Muscle of arm (tissue), 14 donors: ENCODE data around the gene ACADVL. TPM values are rescaled to one million over a fixed set of nuclear protein-coding genes. Genes with fewer than 3 reads are reported as not detected.
"Not testable (repeated sequence)": the region's sequence is repeated elsewhere in the genome, so short reads cannot be mapped to it uniquely, and the experiment has no call there.

Source experiments
- DNase-seq: peaks from one replicate; pipeline ENCODE4 v3.0.0-alpha.2; 2013
- long read RNA-seq, 11 donors: transcript quantifications; one replicate each; lab custom pipeline, GENCODE V29; 2026
- polyA plus RNA-seq, 12 donors: library from polyadenylated mRNA; unstranded; fragments of 120-200 nt; gene quantifications; one replicate each; pipeline ENCODE4 v1.2.1, GENCODE V29; 2013; ENCODE audit not compliant: insufficient read length in 12 of 12

The ACADVL gene
- polyA plus RNA-seq, result 100 to 1,000 TPM in 11 of 12 donors, not detected in 1; 217 to 359 (median 236) TPM
- long read RNA-seq, donor 1, transcript ACADVL-203 (20 exons, 2,323 nt), result major isoform, 29 of 82 reads
- long read RNA-seq, donor 1, transcript ACADVL-215 (5 exons, 709 nt), result minor isoform, 7 of 82 reads
- long read RNA-seq, donor 1, transcript ACADVL-209 (2 exons, 562 nt), result minor isoform, 8 of 82 reads
- long read RNA-seq, donor 1, transcript ACADVL-214 (1 exons, 1,732 nt), result minor isoform, 11 of 82 reads
- long read RNA-seq, donor 1, partial matches to known transcripts, result 17 of 82 reads
- long read RNA-seq, donor 1, other reads (novel, unspliced or antisense), result 0 of 82 reads
- long read RNA-seq, donor 2, transcript ACADVL-214 (1 exons, 1,732 nt), result minor isoform, 9 of 825 reads
- long read RNA-seq, donor 2, transcript ACADVL-206 (8 exons, 1,212 nt), result minor isoform, 5 of 825 reads
- long read RNA-seq, donor 2, transcript ACADVL-203 (20 exons, 2,323 nt), result major isoform, 21 of 825 reads
- long read RNA-seq, donor 2, partial matches to known transcripts, result 736 of 825 reads
- long read RNA-seq, donor 2, other reads (novel, unspliced or antisense), result 45 of 825 reads
- long read RNA-seq, donor 3, transcript ACADVL-203 (20 exons, 2,323 nt), result major isoform, 7 of 20 reads
- long read RNA-seq, donor 3, partial matches to known transcripts, result 5 of 20 reads
- long read RNA-seq, donor 3, other reads (novel, unspliced or antisense), result 0 of 20 reads
- long read RNA-seq, donor 4, transcript ACADVL-203 (20 exons, 2,323 nt), result major isoform, 8 of 17 reads
- long read RNA-seq, donor 4, partial matches to known transcripts, result 0 of 17 reads
- long read RNA-seq, donor 4, other reads (novel, unspliced or antisense), result 0 of 17 reads
- long read RNA-seq, donor 5, transcript ACADVL-203 (20 exons, 2,323 nt), result major isoform, 39 of 1,103 reads
- long read RNA-seq, donor 5, transcript ACADVL-214 (1 exons, 1,732 nt), result minor isoform, 7 of 1,103 reads
- long read RNA-seq, donor 5, transcript ACADVL-215 (5 exons, 709 nt), result minor isoform, 5 of 1,103 reads
- long read RNA-seq, donor 5, transcript ACADVL-206 (8 exons, 1,212 nt), result minor isoform, 11 of 1,103 reads
- long read RNA-seq, donor 5, partial matches to known transcripts, result 965 of 1,103 reads
- long read RNA-seq, donor 5, other reads (novel, unspliced or antisense), result 66 of 1,103 reads
- long read RNA-seq, donor 6, transcript ACADVL-214 (1 exons, 1,732 nt), result minor isoform, 5 of 31 reads
- long read RNA-seq, donor 6, transcript ACADVL-203 (20 exons, 2,323 nt), result major isoform, 7 of 31 reads
- long read RNA-seq, donor 6, partial matches to known transcripts, result 11 of 31 reads
- long read RNA-seq, donor 6, other reads (novel, unspliced or antisense), result 0 of 31 reads
- long read RNA-seq, donor 7, partial matches to known transcripts, result 5 of 19 reads
- long read RNA-seq, donor 7, other reads (novel, unspliced or antisense), result 0 of 19 reads
- long read RNA-seq, donor 8, transcript ACADVL-214 (1 exons, 1,732 nt), result minor isoform, 5 of 300 reads
- long read RNA-seq, donor 8, transcript ACADVL-203 (20 exons, 2,323 nt), result major isoform, 18 of 300 reads
- long read RNA-seq, donor 8, transcript ACADVL-206 (8 exons, 1,212 nt), result minor isoform, 8 of 300 reads
- long read RNA-seq, donor 8, partial matches to known transcripts, result 240 of 300 reads
- long read RNA-seq, donor 8, other reads (novel, unspliced or antisense), result 17 of 300 reads
- long read RNA-seq, donor 9, transcript ACADVL-206 (8 exons, 1,212 nt), result major isoform, 5 of 17 reads
- long read RNA-seq, donor 9, partial matches to known transcripts, result 0 of 17 reads
- long read RNA-seq, donor 9, other reads (novel, unspliced or antisense), result 0 of 17 reads
- long read RNA-seq, donor 10, transcript ACADVL-203 (20 exons, 2,323 nt), result major isoform, 9 of 194 reads
- long read RNA-seq, donor 10, partial matches to known transcripts, result 74 of 194 reads
- long read RNA-seq, donor 10, other reads (novel, unspliced or antisense), result 100 of 194 reads
- long read RNA-seq, donor 11, transcript ACADVL-203 (20 exons, 2,323 nt), result major isoform, 17 of 579 reads
- long read RNA-seq, donor 11, transcript ACADVL-215 (5 exons, 709 nt), result minor isoform, 5 of 579 reads
- long read RNA-seq, donor 11, partial matches to known transcripts, result 538 of 579 reads
- long read RNA-seq, donor 11, other reads (novel, unspliced or antisense), result 9 of 579 reads

DNA sequence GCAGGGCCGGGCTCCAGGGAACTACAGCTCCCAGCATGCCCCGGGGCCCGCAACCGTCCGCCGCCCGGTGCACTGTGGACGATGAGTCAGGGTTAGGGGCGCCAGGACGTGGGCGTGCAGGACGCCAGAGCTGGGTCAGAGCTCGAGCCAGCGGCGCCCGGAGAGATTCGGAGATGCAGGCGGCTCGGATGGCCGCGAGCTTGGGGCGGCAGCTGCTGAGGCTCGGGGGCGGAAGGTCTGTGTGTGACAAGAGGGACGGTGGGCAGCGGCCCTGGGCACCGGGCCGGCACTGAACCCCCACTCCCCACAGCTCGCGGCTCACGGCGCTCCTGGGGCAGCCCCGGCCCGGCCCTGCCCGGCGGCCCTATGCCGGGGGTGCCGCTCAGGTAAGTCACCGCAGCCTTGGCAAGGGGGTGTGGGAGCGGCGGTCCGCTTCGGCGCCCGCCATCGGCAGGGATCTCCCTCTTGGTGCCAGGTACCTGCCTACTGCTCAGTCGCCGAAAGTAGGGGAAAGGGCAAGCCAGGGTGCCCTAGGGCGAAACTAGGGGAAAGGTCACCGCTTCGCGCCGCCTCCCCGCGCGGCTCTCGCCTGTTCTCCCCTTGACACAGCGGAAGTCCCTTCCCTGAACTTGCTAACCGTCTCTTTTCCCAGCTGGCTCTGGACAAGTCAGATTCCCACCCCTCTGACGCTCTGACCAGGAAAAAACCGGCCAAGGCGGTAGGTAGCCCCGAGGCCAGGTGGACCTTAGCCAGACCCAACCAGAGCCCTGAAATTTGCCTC is at the start of gene ACADVL, which contains the start of gene DLG4:
Gene ACADVL, plus strand, starts transcription at position 127 of the 781 bp plus-strand sequence. Its CDS starts 47 bp downstream, at position 174.
Gene DLG4, minus strand, starts transcription at position 25 of the 781 bp plus-strand sequence.
- peak; percentile 92 for DNase-seq

GRCh38 chr17:7172522-7173191 is 47.1 kb upstream of the ACADVL start:
- DNase-seq, result not testable (repeated sequence)

DNA sequence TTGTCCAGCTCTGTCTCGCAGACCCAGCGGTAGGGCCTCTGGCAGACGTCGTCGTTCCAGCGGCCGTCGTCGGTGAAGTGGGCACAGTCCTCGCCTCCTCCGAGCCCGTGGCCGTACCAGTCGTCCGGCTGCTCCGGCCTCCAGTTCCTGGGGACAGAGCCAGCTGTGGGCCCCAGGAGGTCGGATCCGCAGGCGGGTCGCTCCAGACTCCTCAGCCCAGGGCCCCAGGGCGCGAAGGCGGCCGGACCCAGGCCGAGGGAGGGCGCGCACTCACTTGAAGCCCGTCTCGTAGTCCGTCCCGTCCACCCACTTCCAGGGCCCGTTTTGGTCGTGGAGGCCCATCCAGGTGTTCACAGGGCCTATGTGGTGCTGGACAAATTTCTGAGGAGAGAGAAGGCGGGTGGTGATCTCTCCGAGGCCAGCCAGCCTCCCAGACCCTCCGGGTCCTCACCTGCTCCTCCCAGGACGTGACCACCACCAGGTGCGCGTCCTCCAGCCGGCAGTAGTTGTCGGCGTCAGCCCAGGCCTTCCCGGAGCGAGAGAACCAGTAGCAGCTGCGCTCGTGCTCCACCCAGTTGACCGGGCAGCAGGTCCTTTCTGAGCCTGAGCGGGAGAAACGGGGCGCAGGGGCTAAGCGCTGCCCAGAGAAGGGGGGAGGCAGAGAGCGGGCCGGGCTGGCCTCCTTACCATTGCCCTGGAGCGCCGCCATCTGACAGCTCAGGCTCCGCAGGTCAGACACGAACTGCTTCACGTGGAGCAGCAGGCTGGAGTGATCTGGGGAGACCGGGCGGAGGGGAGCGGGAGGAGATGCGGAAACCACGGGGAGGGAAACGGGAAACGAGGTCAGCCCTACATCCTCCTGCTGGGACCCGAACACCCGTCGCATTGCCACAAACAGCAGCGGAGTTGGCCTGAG is 45.8 kb upstream of the ACADVL start:
- DNase-seq, result peak; percentile 40

DNA sequence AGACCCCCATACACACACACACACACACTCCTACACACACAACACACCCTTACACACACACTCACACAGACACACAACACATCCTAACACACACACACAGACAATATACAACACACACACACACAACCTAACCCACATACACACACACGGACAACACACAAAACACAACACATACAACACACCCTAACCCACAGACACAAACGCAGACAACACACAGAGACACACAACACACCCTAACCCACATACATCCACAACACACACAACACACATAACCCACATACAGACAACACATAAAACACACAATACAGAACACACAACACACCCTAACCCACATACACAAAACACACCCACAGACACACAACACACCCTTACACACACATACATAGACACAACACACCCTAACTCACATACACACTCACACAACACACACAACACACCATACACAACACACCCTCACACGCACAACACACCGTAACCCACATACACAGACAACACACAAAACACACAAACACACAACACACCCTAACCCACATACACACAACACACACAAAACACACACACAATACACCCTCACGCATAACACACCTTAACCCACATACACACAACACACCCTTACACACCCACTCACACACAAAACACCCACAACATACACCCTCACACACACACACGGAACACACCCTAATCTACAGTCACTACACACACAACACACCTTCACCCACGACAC is 45.0 kb upstream of the ACADVL start:
- DNase-seq, result no peak

- no peak for DNase-seq
These were observed 44.4 kb upstream of the ACADVL start for GRCh38 chr17:7175330-7175733.

GRCh38 chr17:7176107-7176840 is 43.5 kb upstream of the ACADVL start:
- no peak for DNase-seq

GRCh38 chr17:7176841-7177190 is 42.9 kb upstream of the ACADVL start:
- DNase-seq, result no peak

DNA sequence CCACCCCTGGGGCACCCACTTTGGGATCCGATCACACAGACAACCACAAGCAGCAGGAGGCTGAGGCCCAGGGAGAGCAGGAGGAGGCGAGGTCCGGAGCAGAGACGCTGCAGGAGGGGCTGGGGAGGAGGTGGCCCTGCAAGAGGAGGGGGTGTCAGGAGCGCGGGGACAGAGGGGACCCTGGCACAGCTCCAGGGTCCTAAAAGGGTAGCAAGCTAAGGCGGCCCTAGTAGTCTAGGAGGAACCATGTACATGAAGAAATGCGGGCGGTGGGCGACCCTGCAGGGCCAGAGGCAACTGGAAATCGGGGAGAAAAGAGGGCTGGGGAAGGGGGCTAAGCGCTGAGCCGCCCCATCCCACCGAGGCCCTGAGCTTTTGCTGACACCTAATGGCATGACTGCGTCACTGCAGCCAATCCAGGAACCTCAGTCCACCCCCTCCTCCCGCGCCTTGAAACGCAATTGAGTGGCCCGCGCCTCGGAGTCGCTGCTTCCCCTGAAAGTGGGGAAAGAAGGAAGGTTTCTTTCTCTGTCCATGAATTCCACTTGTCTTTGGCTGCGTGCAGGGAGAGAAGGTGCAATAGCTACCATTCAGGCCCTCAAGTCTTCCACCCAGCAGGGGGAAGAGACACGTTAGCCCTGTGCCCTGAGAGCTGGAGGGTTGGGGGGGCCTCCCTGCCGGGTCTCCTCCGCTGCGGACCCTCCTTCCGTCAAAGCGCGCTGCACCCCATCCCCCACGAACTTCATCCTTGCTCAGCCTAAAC is 42.4 kb upstream of the ACADVL start:
- peak; percentile 77 for DNase-seq

DNA sequence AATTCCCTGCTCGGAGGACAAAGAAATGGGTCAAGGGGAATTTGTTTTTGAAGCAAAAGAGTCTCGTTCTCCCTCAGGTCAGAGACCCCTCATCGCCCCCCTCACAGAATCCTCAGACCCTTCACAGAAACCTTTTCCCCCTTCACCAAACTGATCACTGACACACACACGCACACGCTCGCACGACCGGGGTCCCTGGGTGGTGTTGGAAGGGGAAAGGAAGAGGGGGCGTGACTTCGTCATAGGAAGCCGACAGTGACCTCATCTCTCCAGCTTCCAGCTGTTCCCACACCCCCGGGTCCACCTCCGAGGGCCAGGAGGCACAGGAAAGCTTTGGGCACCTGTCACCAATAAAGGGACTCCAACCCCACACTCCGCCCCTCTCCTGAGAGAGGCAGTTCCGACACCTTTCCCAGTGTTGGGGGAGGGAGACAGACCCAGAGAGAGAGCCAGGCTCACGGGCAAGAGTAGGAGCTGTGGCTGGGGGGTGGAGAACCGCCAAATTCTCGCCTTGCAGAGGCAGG is 41.7 kb upstream of the ACADVL start:
- DNase-seq, result peak; percentile 38

DNA sequence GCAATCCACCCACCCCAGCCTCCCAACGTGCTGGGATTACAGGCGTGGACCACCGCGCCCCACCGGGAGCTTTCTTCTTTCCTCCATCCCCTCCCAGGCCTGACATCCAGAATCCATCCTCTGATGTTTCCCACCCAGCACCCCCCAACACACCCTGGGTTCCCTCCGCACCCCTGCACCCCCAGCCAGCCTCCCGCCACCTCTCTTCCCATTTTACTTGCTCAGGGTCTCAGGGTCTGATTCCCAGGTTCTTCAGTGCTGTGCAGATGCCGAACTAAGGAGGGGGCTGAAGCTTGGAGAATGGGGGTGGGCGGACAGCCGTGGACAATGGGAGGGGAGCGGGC is 40.8 kb upstream of the ACADVL start:
- no peak for DNase-seq

DNA sequence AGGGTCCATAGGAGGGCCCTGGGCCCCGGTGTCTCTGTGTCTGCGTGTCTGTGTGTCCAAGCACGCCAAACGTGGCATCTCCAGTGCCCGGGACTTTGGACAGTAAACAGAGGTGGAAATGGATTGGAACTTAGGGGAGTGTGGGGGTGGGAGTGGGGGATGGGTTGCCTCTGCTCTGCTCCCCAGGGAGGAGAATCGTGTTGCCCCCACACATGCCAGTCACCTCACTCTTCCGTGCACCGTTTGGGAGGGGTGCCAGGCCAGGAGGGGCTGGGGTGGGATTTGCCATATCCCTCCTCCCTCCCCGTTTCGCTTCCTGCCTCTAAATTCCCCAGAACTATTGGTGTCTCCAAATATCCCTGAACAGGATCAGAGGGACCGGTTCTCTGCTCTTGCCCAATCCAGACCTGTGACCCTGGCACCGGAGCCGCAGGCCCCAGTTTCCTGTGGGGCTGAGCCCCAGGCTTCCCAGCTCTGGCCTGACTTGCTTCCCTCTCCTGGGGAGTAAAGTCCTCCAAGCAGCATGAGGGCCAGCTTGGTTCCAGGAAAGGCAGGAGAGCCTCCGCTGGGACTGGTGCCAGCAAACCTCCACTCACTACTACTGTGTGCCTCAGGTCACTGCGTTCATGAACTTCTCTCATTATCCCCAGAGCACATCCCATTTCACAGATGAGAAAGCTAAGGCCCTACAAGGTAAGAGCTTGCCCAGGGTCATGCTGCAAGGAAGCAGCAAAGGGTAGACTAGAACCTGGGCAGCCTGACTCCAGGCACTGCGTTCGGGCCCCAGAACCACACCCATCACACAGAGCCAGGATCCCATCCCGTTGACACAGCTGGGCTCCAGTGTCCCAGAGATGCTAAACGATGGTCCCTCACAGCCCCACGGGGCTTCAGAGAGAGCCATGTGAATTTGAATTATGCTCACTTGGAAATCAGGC is 40.2 kb upstream of the ACADVL start, which contains the start of gene ASGR1:
Gene ASGR1, minus strand, starts transcription at position 54 of the 938 bp plus-strand sequence. CDS start 807 bp downstream, outside the sequence.
- no peak for DNase-seq

GRCh38 chr17:7182101-7182500 is 37.6 kb upstream of the ACADVL start:
- DNase-seq, result not testable (repeated sequence)

DNA sequence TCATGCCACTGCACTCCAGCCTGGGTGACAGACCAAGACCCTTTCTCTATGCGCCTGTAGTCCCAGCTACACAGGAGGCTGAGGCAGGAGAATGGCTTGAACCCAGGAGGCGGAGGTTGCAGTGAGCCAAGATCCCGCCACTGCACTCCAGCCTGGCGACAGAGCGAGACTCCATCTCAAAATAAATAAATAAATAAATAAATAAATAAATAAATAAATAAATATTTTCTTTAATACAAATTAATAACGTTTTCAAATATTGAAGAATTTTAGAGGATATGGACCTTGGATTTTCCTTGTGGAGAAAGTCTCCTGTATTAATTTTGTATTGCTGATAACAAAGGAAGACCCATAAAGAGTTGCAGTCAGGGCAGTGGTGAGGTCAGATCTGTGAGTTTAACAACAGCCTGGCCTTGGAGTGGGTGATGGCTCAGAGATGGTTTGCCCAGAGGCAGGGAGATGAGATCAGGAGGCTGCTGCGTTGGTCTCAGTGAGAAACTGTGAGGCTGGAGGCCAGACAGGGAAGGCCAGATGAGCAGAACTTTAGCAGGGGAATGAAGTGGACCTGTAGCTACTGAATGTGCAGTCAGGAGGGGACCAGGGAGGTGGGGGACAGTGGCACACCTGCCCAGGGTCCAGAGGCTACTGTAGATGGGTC is 36.2 kb upstream of the ACADVL start:
- no peak for DNase-seq
